ENCODE measurements around the gene TMEM80.

The TMEM80 gene

DNA sequence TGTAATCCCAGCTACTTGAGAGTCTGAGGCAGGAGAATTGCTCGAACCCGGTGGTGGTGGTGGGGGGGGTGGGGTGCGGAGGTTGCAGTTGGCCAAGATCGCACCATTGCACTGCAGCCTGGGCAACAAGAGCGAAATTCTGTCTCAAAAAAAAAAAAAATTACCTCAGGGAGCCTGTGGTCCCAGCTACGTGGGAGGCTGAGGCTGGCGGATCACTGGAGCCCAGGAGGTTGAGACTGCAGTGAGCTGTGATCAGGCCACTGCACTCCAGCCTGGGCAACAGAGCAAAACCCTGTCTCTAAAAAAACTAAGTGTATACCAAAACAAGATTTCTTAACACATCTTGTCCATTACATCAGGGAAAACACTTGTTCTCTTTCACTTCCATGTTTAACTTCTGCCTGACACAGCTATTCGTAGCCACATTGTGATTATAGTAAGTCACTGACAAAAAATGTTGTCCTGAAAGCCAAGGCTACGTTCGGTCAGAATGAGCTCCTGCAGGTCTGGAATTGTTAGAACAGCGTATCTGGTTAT lies 1.4 kb downstream of the TMEM80 start:
- DNase-seq (ENCODE audit: extremely low spot score): no peak
- TF ChIP-seq L3MBTL2 (conservative IDR thresholded peaks at IDR 0.05) (no peak), FOXA1 (IDR thresholded peaks at IDR 0.05) (no peak), ZNF384 (IDR thresholded peaks at IDR 0.05) (no peak)
- ChIA-PET POLR2A (interaction anchor here (0.6 to 1.5 kb wide), 5 partner anchors 12 to 69 kb away, joined by 3 to 4 read pairs (median 3); no protein-coding TSS in a partner anchor), CTCF (interaction anchor here (0.9 to 1.4 kb wide), 2 partner anchors 14 to 67 kb away, joined by 3 to 5 read pairs; no protein-coding TSS in a partner anchor)

DNA sequence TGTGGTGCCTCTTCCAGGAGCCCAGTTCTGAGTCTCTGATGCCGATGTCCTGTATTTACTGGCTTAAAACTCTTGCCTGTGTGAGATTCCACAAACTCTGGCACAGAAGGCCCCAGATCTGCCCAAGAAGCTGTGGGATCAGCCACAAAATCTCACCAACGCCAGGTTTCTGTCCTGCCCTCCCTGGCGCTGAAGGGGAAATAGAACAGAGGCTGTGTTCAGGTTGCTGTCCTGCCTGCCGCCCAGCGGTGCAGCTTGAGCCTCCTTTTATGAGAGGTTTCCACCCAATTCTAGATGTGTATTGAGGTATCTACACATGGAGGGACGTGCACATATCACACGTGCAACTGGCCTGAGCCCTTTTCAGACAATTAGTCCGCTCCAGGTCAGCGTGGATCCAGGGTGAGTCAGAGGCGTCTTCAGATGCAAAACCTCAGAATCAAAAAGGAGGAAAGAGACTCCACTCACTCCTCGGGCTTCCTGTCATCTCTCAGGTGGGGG lies 2.2 kb downstream of the TMEM80 start:
- ChIA-PET POLR2A (interaction anchor here (1.3 kb wide), 1 partner anchor 27 kb away, joined by 3 read pairs; no protein-coding TSS in a partner anchor), CTCF (interaction anchor here (1.4 kb wide), 1 partner anchor 66 kb away, joined by 3 read pairs; no protein-coding TSS in a partner anchor)
- no peak for DNase-seq (ENCODE audit: extremely low spot score)
- no peak for TF ChIP-seq SP1 (IDR thresholded peaks at IDR 0.05)

DNA sequence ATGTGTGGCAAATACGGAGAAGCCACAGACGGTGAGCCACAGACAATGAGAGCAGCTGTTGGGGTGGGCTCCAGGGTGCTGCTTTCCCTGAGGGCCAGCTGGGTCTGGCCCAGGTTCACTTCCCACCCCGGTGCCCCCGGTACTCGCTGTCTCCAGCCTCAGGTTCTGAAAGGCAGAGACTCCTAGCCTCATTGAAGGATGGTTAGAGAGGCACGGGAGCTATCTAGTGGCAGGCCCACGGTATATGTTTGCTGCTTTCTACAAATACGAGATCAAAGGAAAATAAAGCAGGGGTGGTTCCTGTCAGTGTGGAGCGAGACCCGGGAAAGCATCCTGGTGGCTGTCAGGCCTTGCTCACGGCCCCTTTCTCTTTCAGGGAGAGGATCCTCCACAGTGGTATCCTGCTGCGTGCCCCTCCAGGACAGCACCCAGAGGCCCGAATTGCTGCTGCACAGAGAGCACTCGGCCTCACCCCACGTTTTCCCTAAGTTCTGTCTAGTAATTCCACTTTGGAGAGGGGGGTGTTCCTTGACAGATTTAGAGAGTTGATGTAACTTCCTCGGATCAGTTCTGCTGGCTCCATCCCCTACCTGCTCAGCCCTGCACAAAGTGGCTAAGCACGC lies 3.0 kb downstream of the TMEM80 start:
- CTCF ChIA-PET: no interaction called here

DNA sequence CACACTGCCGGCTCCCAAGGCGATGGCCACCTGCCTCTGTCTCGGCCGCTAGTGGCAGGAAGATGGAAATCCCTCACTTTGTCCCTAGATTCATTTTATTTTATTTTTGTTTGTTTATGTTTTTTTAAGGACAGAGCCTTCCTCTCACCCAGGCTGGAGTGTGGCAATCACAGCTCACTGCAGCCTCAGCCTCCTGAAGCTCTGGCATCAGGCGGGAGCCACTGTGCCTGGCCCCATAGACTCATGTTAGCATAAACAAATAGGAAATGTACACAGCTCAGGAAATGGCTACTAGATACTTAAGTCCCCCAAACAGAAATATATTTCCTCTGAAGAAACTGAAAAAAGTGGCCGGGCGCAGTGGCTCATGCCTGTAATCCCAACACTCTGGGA lies 3.5 kb downstream of the TMEM80 start:
- ChIA-PET POLR2A (no interaction called here), CTCF (no interaction called here)

More for the DNA sequence above, 3.0 kb downstream of the TMEM80 start:
- no peak for DNase-seq (ENCODE audit: extremely low spot score)
- no peak for TF ChIP-seq CTBP1 (IDR thresholded peaks at IDR 0.05; ENCODE audit: borderline replicate concordance)
- no peak for TF ChIP-seq ARNT (IDR thresholded peaks at IDR 0.05)
- no peak for TF ChIP-seq BHLHE40 (IDR thresholded peaks at IDR 0.05; ENCODE audit: borderline replicate concordance)
- TF ChIP-seq HDGF (IDR thresholded peaks at IDR 0.05; ENCODE audit: borderline replicate concordance): no peak
- TF ChIP-seq SUZ12 (IDR thresholded peaks at IDR 0.05): no peak
- no peak for TF ChIP-seq TARDBP (IDR thresholded peaks at IDR 0.05)
- no peak for TF ChIP-seq FOXK2 (IDR thresholded peaks at IDR 0.05)
- no peak for TF ChIP-seq LEF1 (IDR thresholded peaks at IDR 0.05; ENCODE audit: borderline replicate concordance)
- TF ChIP-seq NFRKB (IDR thresholded peaks at IDR 0.05): no peak
- TF ChIP-seq L3MBTL2 (conservative IDR thresholded peaks at IDR 0.05): no peak
- no peak for TF ChIP-seq ELF4 (IDR thresholded peaks at IDR 0.05)
- TF ChIP-seq ZNF384 (IDR thresholded peaks at IDR 0.05): no peak
- TF ChIP-seq FOXM1 (IDR thresholded peaks at IDR 0.05; ENCODE audit: borderline replicate concordance): no peak
- no peak for TF ChIP-seq SP1 (IDR thresholded peaks at IDR 0.05)
- TF ChIP-seq, protein P1, sequence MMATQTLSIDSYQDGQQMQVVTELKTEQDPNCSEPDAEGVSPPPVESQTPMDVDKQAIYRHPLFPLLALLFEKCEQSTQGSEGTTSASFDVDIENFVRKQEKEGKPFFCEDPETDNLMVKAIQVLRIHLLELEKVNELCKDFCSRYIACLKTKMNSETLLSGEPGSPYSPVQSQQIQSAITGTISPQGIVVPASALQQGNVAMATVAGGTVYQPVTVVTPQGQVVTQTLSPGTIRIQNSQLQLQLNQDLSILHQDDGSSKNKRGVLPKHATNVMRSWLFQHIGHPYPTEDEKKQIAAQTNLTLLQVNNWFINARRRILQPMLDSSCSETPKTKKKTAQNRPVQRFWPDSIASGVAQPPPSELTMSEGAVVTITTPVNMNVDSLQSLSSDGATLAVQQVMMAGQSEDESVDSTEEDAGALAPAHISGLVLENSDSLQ (IDR thresholded peaks at IDR 0.05): no peak
- no peak for TF ChIP-seq FOXA1 (IDR thresholded peaks at IDR 0.05)
- POLR2A ChIA-PET: no interaction called here

DNA sequence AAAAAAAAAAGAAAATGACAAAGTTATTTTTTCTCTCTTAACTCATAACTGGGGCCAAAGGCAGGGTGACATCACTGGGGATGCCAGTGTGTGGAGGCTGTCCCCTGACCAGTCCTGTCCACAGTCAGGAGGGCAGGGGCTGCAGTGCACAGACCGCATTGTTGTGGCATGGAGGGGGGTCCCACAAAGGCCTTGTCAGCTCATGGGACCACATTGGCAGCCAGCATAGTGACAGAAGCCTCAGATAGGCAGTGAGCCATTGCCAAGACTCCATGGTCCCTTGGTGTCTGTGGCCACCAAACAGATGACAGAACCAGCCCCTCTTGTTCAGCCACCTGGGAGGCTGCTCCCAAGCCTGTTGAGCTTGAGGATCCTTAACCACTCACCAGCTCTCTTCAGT lies 4.1 kb downstream of the TMEM80 start:
- no peak for DNase-seq (ENCODE audit: extremely low spot score)
- ChIA-PET CTCF (no interaction called here), POLR2A (interaction anchor here (0.6 kb wide), 1 partner anchor 48 kb away, joined by 3 read pairs; the partner anchor contains the start of gene TALDO1)
- TF ChIP-seq FOXM1 (IDR thresholded peaks at IDR 0.05; ENCODE audit: borderline replicate concordance) (no peak), L3MBTL2 (conservative IDR thresholded peaks at IDR 0.05) (no peak), SP1 (IDR thresholded peaks at IDR 0.05) (no peak), LEF1 (IDR thresholded peaks at IDR 0.05; ENCODE audit: borderline replicate concordance) (no peak)

More for the DNA sequence above, 3.5 kb downstream of the TMEM80 start:
- TF ChIP-seq SUZ12 (IDR thresholded peaks at IDR 0.05) (no peak), LEF1 (IDR thresholded peaks at IDR 0.05; ENCODE audit: borderline replicate concordance) (no peak), SP1 (IDR thresholded peaks at IDR 0.05) (no peak), ELF4 (IDR thresholded peaks at IDR 0.05) (no peak), TARDBP (IDR thresholded peaks at IDR 0.05) (no peak), ZNF384 (IDR thresholded peaks at IDR 0.05) (no peak), ARNT (IDR thresholded peaks at IDR 0.05) (no peak), FOXA1 (IDR thresholded peaks at IDR 0.05) (no peak), HDGF (IDR thresholded peaks at IDR 0.05; ENCODE audit: borderline replicate concordance) (no peak), BHLHE40 (IDR thresholded peaks at IDR 0.05; ENCODE audit: borderline replicate concordance) (no peak), NFRKB (IDR thresholded peaks at IDR 0.05) (no peak), L3MBTL2 (conservative IDR thresholded peaks at IDR 0.05) (no peak), CTBP1 (IDR thresholded peaks at IDR 0.05; ENCODE audit: borderline replicate concordance) (no peak), FOXK2 (IDR thresholded peaks at IDR 0.05) (no peak), FOXM1 (IDR thresholded peaks at IDR 0.05; ENCODE audit: borderline replicate concordance) (no peak)
- TF ChIP-seq, protein P1 (IDR thresholded peaks at IDR 0.05): no peak
- no peak for DNase-seq (ENCODE audit: extremely low spot score)

DNA sequence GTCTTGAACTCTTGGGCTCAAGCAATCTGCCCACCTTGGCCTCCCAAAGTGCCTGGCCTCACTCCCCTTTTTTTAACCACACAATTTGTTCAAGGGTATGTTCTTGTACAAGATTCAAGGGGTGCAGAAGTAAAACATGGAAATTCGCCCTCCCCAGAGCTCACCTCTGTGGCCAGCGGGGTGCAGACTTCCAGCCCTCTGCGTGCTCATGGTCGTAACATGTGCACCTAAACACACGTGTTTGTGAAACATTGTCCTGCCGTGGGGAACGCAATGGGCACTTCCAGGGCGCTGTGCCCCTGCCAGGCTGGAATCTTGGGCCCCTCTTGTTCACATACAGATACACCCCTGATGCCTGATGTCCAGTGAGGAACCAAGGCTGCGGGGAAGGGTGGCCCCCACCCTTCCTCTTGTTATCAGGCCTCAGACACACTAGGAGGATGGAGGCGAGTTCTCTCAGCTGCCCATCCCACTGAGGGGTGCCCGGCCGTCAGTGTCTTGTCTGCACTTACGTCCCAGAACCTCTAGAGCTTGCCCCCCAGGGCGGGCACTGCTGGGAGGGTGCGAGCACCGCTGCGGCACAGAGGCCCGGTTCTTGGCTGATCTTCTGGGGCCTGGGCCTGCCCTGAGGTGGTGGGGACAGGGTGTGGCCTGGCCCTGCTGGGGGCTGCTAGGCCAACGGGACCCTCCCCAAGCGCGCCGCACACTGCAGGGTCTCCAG lies 6.3 kb downstream of the TMEM80 start:
- POLR2A ChIA-PET: no interaction called here
- CTCF ChIA-PET: no interaction called here
- DNase-seq (ENCODE audit: extremely low spot score): no peak
- TF ChIP-seq HDGF (IDR thresholded peaks at IDR 0.05; ENCODE audit: borderline replicate concordance): no peak
- TF ChIP-seq, protein P1 (IDR thresholded peaks at IDR 0.05): no peak
- TF ChIP-seq SUZ12 (IDR thresholded peaks at IDR 0.05): no peak
- no peak for TF ChIP-seq FOXA1 (IDR thresholded peaks at IDR 0.05)
- no peak for TF ChIP-seq NFRKB (IDR thresholded peaks at IDR 0.05)
- no peak for TF ChIP-seq FOXK2 (IDR thresholded peaks at IDR 0.05)
- no peak for TF ChIP-seq ARNT (IDR thresholded peaks at IDR 0.05)
- TF ChIP-seq FOXM1 (IDR thresholded peaks at IDR 0.05; ENCODE audit: borderline replicate concordance): no peak
- no peak for TF ChIP-seq CTBP1 (IDR thresholded peaks at IDR 0.05; ENCODE audit: borderline replicate concordance)
- TF ChIP-seq TARDBP (IDR thresholded peaks at IDR 0.05): no peak
- no peak for TF ChIP-seq BHLHE40 (IDR thresholded peaks at IDR 0.05; ENCODE audit: borderline replicate concordance)
- TF ChIP-seq L3MBTL2 (conservative IDR thresholded peaks at IDR 0.05): no peak
